ENCODE data around the gene OVOL2. TPM values are rescaled to one million over a fixed set of nuclear protein-coding genes. Genes with fewer than 3 reads are reported as not detected.

OVOL2 gene
- total RNA-seq = 7.4 and 14.6 TPM in 2 replicates

DNA sequence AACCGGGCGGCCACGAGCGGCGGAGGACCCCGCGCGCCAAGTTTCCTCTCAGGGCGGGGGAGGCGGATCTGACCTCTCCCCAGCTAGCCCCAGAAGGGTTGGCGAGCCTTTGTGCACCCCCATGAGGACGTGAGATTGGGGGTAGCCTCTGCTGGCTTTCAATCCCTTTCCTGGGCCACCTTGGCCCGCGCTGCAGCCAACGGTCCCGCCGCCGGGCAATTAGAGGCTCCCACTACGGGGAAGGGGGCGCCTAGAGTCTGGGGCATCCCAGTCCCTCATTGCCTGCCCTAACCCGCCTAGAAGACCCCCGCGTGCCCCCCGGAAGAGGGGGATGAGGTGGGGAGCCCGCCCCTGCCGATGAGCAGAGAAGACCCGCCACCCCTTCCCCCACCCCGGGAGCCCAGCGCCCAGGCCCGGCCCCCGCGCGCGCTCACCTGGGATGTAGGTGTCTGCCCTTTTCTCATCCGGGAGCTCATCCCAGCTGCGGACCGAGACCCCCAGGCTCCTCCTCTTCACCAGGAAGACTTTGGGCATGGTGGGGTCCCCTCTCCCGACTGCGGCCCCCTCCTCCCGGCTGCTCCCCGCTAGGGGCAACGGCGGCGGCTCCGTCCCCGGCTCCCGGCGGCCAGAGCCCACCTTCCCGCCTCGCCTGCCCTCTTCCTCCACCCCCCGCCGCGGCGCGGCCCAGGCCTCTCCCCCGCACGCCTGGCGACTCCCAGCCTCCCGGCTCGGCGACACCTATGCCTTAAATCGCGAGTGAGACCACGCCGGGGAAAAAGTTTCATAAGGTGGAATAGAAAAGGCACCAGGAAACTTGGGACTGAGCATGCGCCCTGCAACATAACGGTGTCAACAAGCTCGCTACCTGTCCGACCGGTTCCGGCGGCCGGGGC is at the start of gene OVOL2:
OVOL2 (minus strand) TSS at position 816 of the 893 bp plus-strand sequence; CDS start at position 534, 282 bp downstream.

Other genes with a start within 250 kb of the OVOL2 start
- 88.2 and 115 TPM in 2 replicates for gene SNX5, start 89.1 kb downstream of the OVOL2 start, total RNA-seq
- gene MGME1, start 88.9 kb downstream of the OVOL2 start, total RNA-seq = 7.2 and 12.9 TPM in 2 replicates
- 9.0 and 12.5 TPM in 2 replicates for gene KAT14, start 79.9 kb upstream of the OVOL2 start, total RNA-seq
- 11.6 and 15.5 TPM in 2 replicates for gene PET117, start 79.9 kb upstream of the OVOL2 start, total RNA-seq
- 15.4 and 17.0 TPM in 2 replicates for gene ZNF133, start 230.6 kb upstream of the OVOL2 start, total RNA-seq